DMS 273 (cell line): Measurements from ENCODE around the gene DLGAP1.

ENCODE experiments used
- DNase-seq: peaks from one replicate; lab custom pipeline; 2025; ENCODE audit not compliant: unreplicated experiment; lab: John Stamatoyannopoulos, UW

DLGAP1 gene

DNA sequence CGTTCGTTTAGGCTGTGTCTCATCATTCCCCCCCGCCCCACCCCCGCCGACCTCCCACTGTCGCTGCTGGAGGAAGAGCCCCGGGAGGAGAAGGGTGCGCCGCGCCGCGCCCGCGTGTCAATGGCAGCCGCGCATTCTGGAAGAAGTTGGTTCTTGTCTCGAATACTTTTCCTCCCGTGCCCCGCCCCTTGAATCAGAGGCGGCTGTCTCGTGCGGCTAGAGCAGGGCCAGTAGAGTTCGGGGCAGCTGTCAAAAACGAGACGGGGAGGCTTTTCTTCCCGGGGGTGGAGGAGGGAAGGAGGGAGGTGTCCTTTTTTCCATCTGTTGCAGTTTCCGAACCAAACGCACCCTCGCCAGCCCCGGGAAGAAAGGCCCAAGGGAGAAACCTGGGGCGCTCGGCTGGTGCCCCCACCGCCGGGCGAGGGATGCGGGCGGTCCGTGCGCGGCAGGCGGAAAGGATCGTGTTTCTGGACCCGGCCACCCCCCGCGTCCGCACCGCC, 1005.5 kb downstream of the DLGAP1 start:
- DNase-seq, result peak; percentile 96

- peak; percentile 87 for DNase-seq
Observed at GRCh38 chr18:3448838-3449511, 1006.1 kb downstream of the DLGAP1 start.

DNA sequence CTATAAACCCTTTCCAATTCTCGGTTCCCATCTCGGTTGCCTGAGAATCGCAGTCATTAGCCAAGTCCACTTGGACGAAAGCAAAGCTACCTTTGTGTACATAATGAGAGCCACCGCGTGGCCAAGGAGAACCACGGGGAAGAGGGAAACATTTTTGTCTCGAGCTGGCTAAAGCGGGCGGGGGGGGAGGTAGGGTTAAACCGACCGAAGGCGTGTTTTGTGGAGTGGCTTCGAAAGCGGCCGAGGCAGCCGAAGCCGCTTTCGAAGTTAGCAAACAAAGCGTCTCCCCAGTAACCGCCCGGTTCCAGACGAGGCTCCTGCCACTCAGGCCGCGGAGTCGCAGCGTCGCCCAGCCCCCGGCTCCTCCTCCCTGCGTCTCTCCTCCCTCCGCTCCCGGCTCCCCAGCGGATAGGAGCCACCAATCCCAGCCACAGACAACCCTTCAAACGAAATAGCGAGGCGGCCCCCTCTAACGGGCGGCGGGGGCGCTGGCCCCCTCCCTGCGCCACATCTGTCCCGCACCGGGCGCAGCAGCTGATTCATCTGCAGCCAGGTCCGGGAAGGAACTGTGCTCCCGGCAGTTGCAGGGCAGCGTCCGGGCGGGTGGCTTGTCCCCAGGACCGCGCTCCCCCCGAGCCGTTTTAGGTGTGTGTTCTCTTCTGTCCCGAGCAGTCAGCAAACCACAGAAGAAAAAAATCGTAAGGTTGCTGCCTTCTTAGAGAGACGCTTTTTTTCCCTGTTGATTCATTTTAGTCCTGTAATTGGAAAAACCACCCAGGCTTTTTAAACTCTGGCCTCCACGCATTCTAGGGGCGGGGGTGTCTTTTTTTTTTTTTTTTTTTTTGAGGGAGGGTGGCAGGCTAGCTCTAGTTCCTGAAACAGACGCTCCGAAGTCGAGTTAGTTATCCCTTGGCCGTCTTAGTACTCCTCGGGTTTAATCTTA, 1006.9 kb downstream of the DLGAP1 start:
- peak; percentile 98 for DNase-seq

GRCh38 chr18:3447068-3447894, 1007.8 kb downstream of the DLGAP1 start:
- DNase-seq, result no peak
